ENCODE results near the gene ATXN1. TPM values are rescaled to one million over a fixed set of nuclear protein-coding genes. Genes with fewer than 3 reads are reported as not detected.

The ATXN1 gene
- total RNA-seq, 1 experiment from 2014 or later: 5.6 TPM

DNA sequence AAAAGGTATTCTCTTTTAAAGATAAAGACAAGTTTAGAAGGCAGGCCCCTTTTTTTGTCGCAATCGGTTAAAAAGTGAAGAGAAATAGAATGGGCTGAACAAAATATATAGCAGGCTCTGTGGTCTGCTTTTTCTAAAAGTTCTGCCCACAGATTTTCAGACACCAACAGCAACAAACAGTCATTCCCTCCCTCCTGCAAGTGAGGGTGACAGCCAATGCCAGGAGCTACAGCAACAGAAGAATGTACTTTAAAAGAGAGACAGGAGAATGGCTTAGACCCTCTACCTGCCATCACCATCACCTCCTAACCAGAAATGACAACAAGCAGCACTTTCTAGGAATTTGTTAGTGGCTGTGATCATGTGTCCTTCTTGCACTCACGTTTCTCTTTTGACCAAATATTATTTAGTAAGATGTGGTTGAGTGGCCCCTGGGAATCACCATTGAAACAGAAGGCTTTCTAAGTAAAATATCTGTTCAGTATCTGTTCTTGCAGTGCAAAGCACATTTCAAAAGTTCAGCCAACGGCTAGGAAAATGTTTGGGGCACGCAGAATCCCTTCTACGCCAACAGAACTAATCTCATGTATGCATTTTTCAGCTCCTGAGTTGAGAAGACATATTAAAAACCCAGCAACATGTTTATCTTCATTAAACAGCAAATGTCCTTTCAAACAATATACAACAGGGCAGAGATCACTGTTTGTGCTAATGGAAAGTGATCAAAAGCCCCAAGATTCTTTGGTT is 248.5 kb downstream of the ATXN1 start:
- H3K9me3 Mint-ChIP-seq: no peaks in the 10 kb centered on the region
- no peak overlapping the region for H2BK120ac ChIP-seq (ENCODE audit: low read depth, low read length, poor library complexity, severe bottlenecking)
- no peak overlapping the region for H2BK20ac ChIP-seq (ENCODE audit: low read depth, low read length, poor library complexity, severe bottlenecking)
- H4K91ac ChIP-seq (ENCODE audit: insufficient read length, low read depth, low read length): no peak overlapping the region
- H2BK12ac ChIP-seq (ENCODE audit: insufficient read length, low read depth, low read length): no peak overlapping the region
- no peak overlapping the region for H3K9ac ChIP-seq (ENCODE audit: extremely low read depth, insufficient read length, low read length)
- no peak overlapping the region for H3K4ac ChIP-seq (ENCODE audit: low read depth, low read length)
- no peaks in the 10 kb centered on the region for H3K79me2 ChIP-seq (ENCODE audit: insufficient read depth, low read length)
- no peak overlapping the region for H2AK5ac ChIP-seq (ENCODE audit: insufficient read length, low read length)
- H3K56ac ChIP-seq (ENCODE audit: insufficient read length, low read depth, low read length): no peak overlapping the region
- H4K20me1 ChIP-seq (ENCODE audit: control insufficient read depth, insufficient read depth, insufficient read length): no peaks in the 10 kb centered on the region
- no peaks in the 10 kb centered on the region for H3K23me2 ChIP-seq (ENCODE audit: insufficient read length, low read depth, low read length, poor library complexity, severe bottlenecking)
- no peaks in the 10 kb centered on the region for H3K36me3 Mint-ChIP-seq (ENCODE audit: insufficient read depth in 1 of 3, low read depth in 3 of 3)
- no peak overlapping the region for H3T11ph ChIP-seq (ENCODE audit: low read length)
- H3K23ac ChIP-seq (ENCODE audit: insufficient read length, low read depth, low read length): no peak overlapping the region
- no peak overlapping the region for H3K18ac ChIP-seq (ENCODE audit: insufficient read length, low read depth, low read length)
- no peak overlapping the region for H3K14ac ChIP-seq (ENCODE audit: insufficient read depth, low read length)
- no peak overlapping the region for H2BK5ac ChIP-seq (ENCODE audit: insufficient read length, low read length)
- no peak overlapping the region for H4K8ac ChIP-seq (replicated peaks; ENCODE audit: insufficient read length, low read depth, low read length)
- H3K4me3 Mint-ChIP-seq: no peak overlapping the region
- peaks cover 21% of the 10 kb centered on the region in 2 experiments for H3K4me1 Mint-ChIP-seq
- H3K4me1 ChIP-seq (ENCODE audit: insufficient read depth, low read length): peaks cover 3% of the 10 kb centered on the region; the same call in 1 of the 2 replicates
- H2BK15ac ChIP-seq (ENCODE audit: low read depth, low read length): no peak overlapping the region
- no peak overlapping the region for H3K4me2 ChIP-seq (ENCODE audit: insufficient read depth, insufficient read length, low read length)
- H3K79me1 ChIP-seq (ENCODE audit: insufficient read depth, low read depth, low read length, poor library complexity, severe bottlenecking): no peaks in the 10 kb centered on the region
- DNase-seq: no peak
- H3K27me3 ChIP-seq (ENCODE audit: insufficient read depth, low read length): no peaks in the 10 kb centered on the region
- no peak overlapping the region for H4K5ac ChIP-seq (ENCODE audit: insufficient read length, low read depth, low read length)
- no CpG with 5 or more reads among the region's 6 CpGs for WGBS (ENCODE audit: extremely low coverage, insufficient read length, low lambda C conversion rate)
- TF ChIP-seq CTCF (conservative IDR thresholded peaks at IDR 0.05): no peak
- H3K27ac ChIP-seq (ENCODE audit: insufficient read length, low read depth, low read length): no peak overlapping the region
- no peak overlapping the region for H3K27ac Mint-ChIP-seq
- H3K9me3 ChIP-seq (ENCODE audit: control insufficient read depth, low read depth, low read length): no peaks in the 10 kb centered on the region
- no peak overlapping the region for H2AFZ ChIP-seq (ENCODE audit: low read length)
- H3K27me3 Mint-ChIP-seq (ENCODE audit: low read depth): no peaks in the 10 kb centered on the region
